ENCODE measurements around the gene WWTR1.

WWTR1 gene

GRCh38 chr3:149473357-149474249 lies 184.2 kb downstream of the WWTR1 start:
- DNase-seq (ENCODE audit: low read depth in 2 of 2) = no peak

DNA sequence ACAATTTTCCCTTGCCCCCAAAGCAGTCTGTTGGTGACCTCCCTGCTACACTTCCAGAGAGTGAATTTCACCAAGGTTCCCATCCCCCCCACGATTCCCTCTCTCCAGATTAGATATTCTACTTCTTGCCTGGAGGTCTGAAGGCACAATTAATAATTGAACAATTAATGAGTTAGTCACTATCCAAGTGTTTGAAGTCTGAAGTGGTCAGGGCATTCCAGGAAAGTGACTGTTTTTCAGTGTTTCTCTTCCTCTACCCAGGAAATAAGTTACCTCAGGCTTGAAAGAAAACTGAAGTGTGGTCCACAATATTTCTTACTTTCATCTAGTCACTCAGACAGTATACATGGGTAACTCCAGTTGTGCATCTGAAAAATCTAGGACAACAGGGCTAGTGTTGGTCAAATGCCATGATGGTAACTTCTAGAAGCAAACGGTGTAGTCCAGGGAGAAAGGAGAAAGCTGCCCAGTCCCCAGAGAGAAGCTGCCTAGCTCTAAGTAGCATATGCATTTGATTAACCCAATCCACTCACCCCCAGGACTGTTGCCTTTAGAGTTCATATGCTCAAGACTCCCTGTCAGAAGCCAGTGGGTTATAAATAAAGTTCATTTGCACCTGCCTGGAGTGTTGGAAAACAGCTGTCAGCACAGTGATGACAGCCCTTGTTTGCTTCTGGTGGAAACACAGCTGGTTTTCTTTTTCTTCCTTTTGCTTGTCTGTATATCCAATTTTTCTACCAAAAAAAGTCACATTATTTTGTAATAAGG lies 185.6 kb downstream of the WWTR1 start:
- no peak for DNase-seq (ENCODE audit: low read depth in 2 of 2)

- DNase-seq (ENCODE audit: low read depth in 2 of 2) = no peak
These were observed 187.4 kb downstream of the WWTR1 start for GRCh38 chr3:149470381-149470780.

- DNase-seq (ENCODE audit: low read depth in 2 of 2) = no peak
These were observed 189.2 kb downstream of the WWTR1 start for GRCh38 chr3:149468504-149469212.

All from stimulated activated CD4-positive, alpha-beta T cell treated with anti-CD3 and anti-CD28 coated beads, Interleukin-4, amount 100 ng/mL, for 48 hours (primary cell).